ENCODE measurements around the gene PCBP2. TPM values are rescaled to one million over a fixed set of nuclear protein-coding genes. Genes with fewer than 3 reads are reported as not detected.

PCBP2 gene
- total and polyA plus RNA-seq, 8 donors: 634 to 1,132 (median 1,042) TPM

GRCh38 chr12:53510181-53510812 is 58.4 kb downstream of the PCBP2 start:
- no peak for TF ChIP-seq CTCF (IDR thresholded peaks at IDR 0.05)
- no peaks in the 10 kb centered on the region for H3K9me3 ChIP-seq
- H3K36me3 ChIP-seq: peaks cover 0 to 81% of the 10 kb centered on the region in 2 donors
- DNase-seq: no peak
- no peak overlapping the region for H3K27ac ChIP-seq
- ATAC-seq: no peak
- peaks cover 9 to 11% of the 10 kb centered on the region in 2 donors for H3K4me1 ChIP-seq
- intact Hi-C loops (cut with DNase I): no loop called here
- H3K4me3 ChIP-seq: no peak overlapping the region
- no peaks in the 10 kb centered on the region for H3K27me3 ChIP-seq

GRCh38 chr12:53513712-53514410 is 62.0 kb downstream of the PCBP2 start:
- intact Hi-C loops (cut with DNase I): no loop called here
- no peak for TF ChIP-seq CTCF (IDR thresholded peaks at IDR 0.05)
- no peaks in the 10 kb centered on the region for H3K9me3 ChIP-seq
- DNase-seq (peak in 1 of 4 donors; percentile 61), ATAC-seq (peak; percentile 79)
- H3K27ac ChIP-seq: peak overlapping the region; percentile 49 to 72
- no peaks in the 10 kb centered on the region for H3K27me3 ChIP-seq
- H3K4me3 ChIP-seq: peak overlapping the region in 1 of 2 donors; percentile 1
- H3K4me1 ChIP-seq: peaks cover 4 to 6% of the 10 kb centered on the region in 2 donors
- peaks cover 0 to 90% of the 10 kb centered on the region in 2 donors for H3K36me3 ChIP-seq

GRCh38 chr12:53514628-53515290 is 62.9 kb downstream of the PCBP2 start:
- ATAC-seq: peak; percentile 67
- Histone ChIP-seq H3K36me3 (peaks cover 0 to 96% of the 10 kb centered on the region in 2 donors), H3K4me3 (peak overlapping the region in 1 of 2 donors; percentile 1), H3K27ac (peak overlapping the region; percentile 49 to 72), H3K27me3 (no peaks in the 10 kb centered on the region), H3K4me1 (peaks cover 0 to 6% of the 10 kb centered on the region in 2 donors), H3K9me3 (no peaks in the 10 kb centered on the region)
- intact Hi-C loops (cut with DNase I): no loop called here
- TF ChIP-seq CTCF (IDR thresholded peaks at IDR 0.05): no peak
- DNase-seq: peak in 1 of 4 donors; percentile 32

GRCh38 chr12:53515291-53515680 is 63.4 kb downstream of the PCBP2 start:
- no peaks in the 10 kb centered on the region for H3K27me3 ChIP-seq

More at GRCh38 chr12:53515291-53515680, 63.4 kb downstream of the PCBP2 start:
- Histone ChIP-seq H3K36me3 (peaks cover 0 to 99% of the 10 kb centered on the region in 2 donors), H3K9me3 (no peaks in the 10 kb centered on the region), H3K27ac (peak overlapping the region; percentile 39 to 72), H3K4me3 (peak overlapping the region in 1 of 2 donors; percentile 1), H3K4me1 (peaks cover 0 to 6% of the 10 kb centered on the region in 2 donors)
- no peak for TF ChIP-seq CTCF (IDR thresholded peaks at IDR 0.05)
- intact Hi-C loops (cut with DNase I): no loop called here
- ATAC-seq (no peak), DNase-seq (no peak)
